IMR-90 (cell line): ENCODE results near the gene INPP5A. TPM values are rescaled to one million over a fixed set of nuclear protein-coding genes. Genes with fewer than 3 reads are reported as not detected.

Experiments used
- ATAC-seq: fragments of 200-7000 bp; cut with Tn5 transposase; 2 replicates; pipeline ENCODE4 v1.9.1; 2020; ENCODE audit warnings: low read depth, mild to moderate bottlenecking, moderate library complexity
- BruUV-seq: library from RNA; stranded (reverse); fragments of 400-500 nt; replicated peaks from 2 replicates; lab custom pipeline; 2021; lab: Mats Ljungman, UMichigan
- CTCF ChIA-PET: fragments of 300-600 bp; formaldehyde crosslinking; extraction: SDS; loops from one replicate; lab custom pipeline; 2021; ENCODE audit warnings: antibody characterized with exemption; lab: Yijun Ruan, JAX
- POLR2A ChIA-PET: fragments of 300-600 bp; sonication (Branson Sonifier 250); formaldehyde crosslinking; loops from one replicate; lab custom pipeline; 2022; ENCODE audit warnings: antibody characterized with exemption; ENCODE audit not compliant: unreplicated experiment; lab: Charles Lee
- DNase-seq: peaks from one replicate; pipeline ENCODE4 v3.0.0; 2013
- H2AFZ ChIP-seq: replicated peaks from 2 replicates; pipeline ENCODE3; 2013; ENCODE audit warnings: low read length, mild to moderate bottlenecking; ENCODE audit not compliant: poor library complexity
- H2AK5ac ChIP-seq: 2 replicates; pipeline ENCODE4 v1.6.1; 2013; ENCODE audit warnings: low read depth, low read length, inconsistent platforms
- H2AK9ac ChIP-seq: replicated peaks from 2 replicates; pipeline ENCODE3; 2013; ENCODE audit warnings: mild to moderate bottlenecking, low read depth, low read length, moderate library complexity; ENCODE audit not compliant: poor library complexity
- H2BK120ac ChIP-seq: 2 replicates; pipeline ENCODE4 v1.6.1; 2013; ENCODE audit warnings: low read depth, low read length, inconsistent platforms
- H2BK15ac ChIP-seq: 3 replicates; pipeline ENCODE4 v1.6.1; 2013; ENCODE audit warnings: low read depth, low read length, inconsistent platforms
- H2BK20ac ChIP-seq: 2 replicates; pipeline ENCODE4 v1.6.1; 2013; ENCODE audit warnings: low read depth, mild to moderate bottlenecking, inconsistent platforms, low read length, moderate library complexity
- H2BK5ac ChIP-seq: 2 replicates; pipeline ENCODE4 v1.6.1; 2013; ENCODE audit warnings: mild to moderate bottlenecking, low read depth, low read length, inconsistent platforms; ENCODE audit not compliant: poor library complexity, severe bottlenecking
- H3K14ac ChIP-seq: replicated peaks from 2 replicates; pipeline ENCODE4 v1.6.1; 2013; ENCODE audit warnings: low read depth, low read length, inconsistent platforms
- H3K18ac ChIP-seq: 2 replicates; pipeline ENCODE4 v1.6.1; 2013; ENCODE audit warnings: low read depth, low read length, control low read depth
- H3K23ac ChIP-seq: 2 replicates; pipeline ENCODE4 v1.6.1; 2013; ENCODE audit warnings: low read depth, low read length, inconsistent platforms
- H3K27ac ChIP-seq: 2 replicates; pipeline ENCODE4 v1.5.1; 2013; ENCODE audit warnings: mild to moderate bottlenecking, control low read depth, low read length; ENCODE audit not compliant: insufficient read depth
- H3K27me3 ChIP-seq: 2 replicates; pipeline ENCODE4 v1.6.1; 2013; ENCODE audit warnings: low read length; ENCODE audit not compliant: control insufficient read depth, insufficient read depth
- H3K36me3 ChIP-seq: 2 replicates; pipeline ENCODE4 v1.6.1; 2013; ENCODE audit warnings: low read length, mixed read lengths; ENCODE audit not compliant: control insufficient read depth, insufficient read depth
- H3K4ac ChIP-seq: 2 replicates; pipeline ENCODE4 v1.6.1; 2013; ENCODE audit warnings: low read depth, low read length, inconsistent platforms
- H3K4me1 ChIP-seq: 2 replicates; pipeline ENCODE4 v1.6.1; 2013; ENCODE audit warnings: low read length, mixed read lengths; ENCODE audit not compliant: control insufficient read depth, insufficient read depth
- H3K4me2 ChIP-seq: 2 replicates; pipeline ENCODE4 v1.6.1; 2013; ENCODE audit warnings: low read depth, mild to moderate bottlenecking, control low read depth, low read length, moderate library complexity
- H3K4me3 ChIP-seq: 2 replicates; pipeline ENCODE4 v1.5.1; 2013; ENCODE audit warnings: low read depth, mild to moderate bottlenecking, control low read depth, low read length, moderate library complexity; ENCODE audit not compliant: insufficient read depth
- H3K56ac ChIP-seq: 2 replicates; pipeline ENCODE4 v1.6.1; 2013; ENCODE audit warnings: low read length, inconsistent platforms; ENCODE audit not compliant: insufficient read depth; ENCODE audit errors: extremely low read depth
- H3K79me1 ChIP-seq, 2 experiments: 2 replicates each; pipeline ENCODE4 v1.6.1; 2013; ENCODE audit warnings: low read length in 2 of 2, inconsistent platforms in 1 of 2, low read depth in 1 of 2
- H3K9ac ChIP-seq: 2 replicates; pipeline ENCODE4 v1.6.1; 2013; ENCODE audit warnings: low read depth, low read length, control low read depth
- H3K9me1 ChIP-seq: 2 replicates; pipeline ENCODE4 v1.6.1; 2013; ENCODE audit warnings: low read length, inconsistent platforms; ENCODE audit not compliant: insufficient read depth
- H3K9me3 ChIP-seq: 2 replicates; pipeline ENCODE4 v1.6.1; 2013; ENCODE audit warnings: low read length; ENCODE audit not compliant: control insufficient read depth, insufficient read depth
- H4K20me1 ChIP-seq: 2 replicates; pipeline ENCODE4 v1.6.1; 2013; ENCODE audit warnings: low read length, inconsistent platforms; ENCODE audit not compliant: insufficient read depth
- H4K5ac ChIP-seq: 2 replicates; pipeline ENCODE4 v1.6.1; 2013; ENCODE audit warnings: mild to moderate bottlenecking, low read depth, low read length, control low read depth
- H4K8ac ChIP-seq, 2 experiments: 2 replicates each; pipeline ENCODE4 v1.6.1; 2013; ENCODE audit warnings: low read depth in 2 of 2, low read length in 2 of 2, control low read depth in 1 of 2, inconsistent platforms in 1 of 2
- H4K91ac ChIP-seq: 2 replicates; pipeline ENCODE4 v1.6.1; 2013; ENCODE audit warnings: low read depth, low read length, inconsistent platforms; ENCODE audit not compliant: insufficient read depth
- FOS ChIP-seq: fragments of 150-350 bp; IDR thresholded peaks from 2 replicates; pipeline ENCODE4 v1.6.1; 2016; ENCODE audit warnings: low read depth, low read length
- MAFK ChIP-seq: IDR thresholded peaks from 2 replicates; pipeline ENCODE4 v1.6.1; 2012; ENCODE audit warnings: low read depth, low read length, improper control_type of control experiment
- MAZ ChIP-seq: IDR thresholded peaks from 2 replicates; pipeline ENCODE4 v1.6.1; 2012; ENCODE audit warnings: low read depth, mild to moderate bottlenecking, low read length, improper control_type of control experiment, moderate library complexity, borderline replicate concordance
- RCOR1 ChIP-seq: IDR thresholded peaks from 2 replicates; pipeline ENCODE4 v1.6.1; 2012; ENCODE audit warnings: mild to moderate bottlenecking, low read length, improper control_type of control experiment; ENCODE audit not compliant: insufficient replicate concordance
- WGBS, 2 experiments: methylation state at CpG; one replicate each; pipeline versions ENCODE4 v1.1.5 to v1.1.7; 2013; ENCODE audit warnings: missing lambda C conversion rate in 2 of 2; ENCODE audit not compliant: insufficient read length in 1 of 2; ENCODE audit errors: extremely low coverage in 2 of 2; 5-methylcytosine and 5-hydroxymethylcytosine counted together
- dilution Hi-C: fragments of 300-500 bp; cut with HindIII; formaldehyde crosslinking; loops from one replicate; pipeline ENCODE4 v1.14.3; 2018; ENCODE audit warnings: low sequenced_read_pairs; ENCODE audit not compliant: unreplicated experiment
- in situ Hi-C: fragments of 300-500 bp; cut with MboI; formaldehyde crosslinking; loops from 3 replicates; pipeline ENCODE4 v1.14.3; 2019; ENCODE audit warnings: low sequenced_read_pairs, inconsistent platforms, mixed read lengths
- intact Hi-C: fragments of 100-400 bp; cut with micrococcal nuclease; formaldehyde crosslinking; loops from 2 replicates; pipeline ENCODE4 v1.10.0; 2022
- polyA plus RNA-seq, 3 experiments: library from polyadenylated mRNA; depleted of rRNA; stranded (reverse); fragments of >200 nt; gene quantifications; 2 replicates each; pipeline ENCODE4 v1.2.3, GENCODE V29; 2012; ENCODE audit warnings: low replicate concordance in 1 of 3
- total RNA-seq: library from RNA; depleted of rRNA; stranded (reverse); fragments of >200 nt; gene quantifications from 2 replicates; pipeline ENCODE4 v1.2.3, GENCODE V29; 2012

INPP5A gene
- total and polyA plus RNA-seq, 2 of the 4 experiments (the other 2 are of a cell fraction): 21.4 to 36.7 TPM

- Histone ChIP-seq H3K27ac (no peak overlapping the region), H4K5ac (no peak overlapping the region), H3K56ac (no peak overlapping the region), H2BK15ac (no peak overlapping the region), H2BK5ac (no peak overlapping the region), H3K4me1 (no peaks in the 10 kb centered on the region), H3K4me2 (no peak overlapping the region), H3K4ac (no peak overlapping the region), H3K14ac (no peak overlapping the region), H2AFZ (no peak overlapping the region), H2BK20ac (no peak overlapping the region), H2AK9ac (no peak overlapping the region), H2BK120ac (no peak overlapping the region), H3K4me3 (no peak overlapping the region), H3K36me3 (no peaks in the 10 kb centered on the region), H3K9me3 (peaks cover 4% of the 10 kb centered on the region; the same call in 1 of the 2 replicates), H3K9me1 (no peaks in the 10 kb centered on the region), H3K23ac (no peak overlapping the region), H4K20me1 (no peaks in the 10 kb centered on the region), H2AK5ac (no peak overlapping the region), H3K18ac (no peak overlapping the region), H3K27me3 (peaks cover 4% of the 10 kb centered on the region), H3K9ac (no peak overlapping the region), H4K91ac (no peak overlapping the region), H3K79me1 (no peaks in the 10 kb centered on the region), H4K8ac (no peak overlapping the region)
- ATAC-seq (no peak), DNase-seq (no peak)
- intact Hi-C loops (no loop called here), in situ Hi-C loops (no loop called here), dilution Hi-C loops (no loop called here)
- ChIA-PET CTCF (no interaction called here), POLR2A (no interaction called here)
- TF ChIP-seq MAZ: no peak
- no peak for TF ChIP-seq FOS
- TF ChIP-seq RCOR1: no peak
- no peak for TF ChIP-seq MAFK
- BruUV-seq: no TSS peak
- 90% methylated on average over 14 of the region's 36 CpGs; no CpG with 5 or more reads in 1 of the 2 experiments for WGBS, 2 experiments
Observed at GRCh38 chr10:132826524-132827422, 289.2 kb downstream of the INPP5A start.
